ENCODE measurements around the gene ERG28. TPM values are rescaled to one million over a fixed set of nuclear protein-coding genes. Genes with fewer than 3 reads are reported as not detected.

ERG28 gene
- total and polyA plus RNA-seq, 2 of the 13 experiments (the other 11 are each of a cell fraction or from before 2014, with no cell fraction given): 27.3 to 32.3 TPM

DNA sequence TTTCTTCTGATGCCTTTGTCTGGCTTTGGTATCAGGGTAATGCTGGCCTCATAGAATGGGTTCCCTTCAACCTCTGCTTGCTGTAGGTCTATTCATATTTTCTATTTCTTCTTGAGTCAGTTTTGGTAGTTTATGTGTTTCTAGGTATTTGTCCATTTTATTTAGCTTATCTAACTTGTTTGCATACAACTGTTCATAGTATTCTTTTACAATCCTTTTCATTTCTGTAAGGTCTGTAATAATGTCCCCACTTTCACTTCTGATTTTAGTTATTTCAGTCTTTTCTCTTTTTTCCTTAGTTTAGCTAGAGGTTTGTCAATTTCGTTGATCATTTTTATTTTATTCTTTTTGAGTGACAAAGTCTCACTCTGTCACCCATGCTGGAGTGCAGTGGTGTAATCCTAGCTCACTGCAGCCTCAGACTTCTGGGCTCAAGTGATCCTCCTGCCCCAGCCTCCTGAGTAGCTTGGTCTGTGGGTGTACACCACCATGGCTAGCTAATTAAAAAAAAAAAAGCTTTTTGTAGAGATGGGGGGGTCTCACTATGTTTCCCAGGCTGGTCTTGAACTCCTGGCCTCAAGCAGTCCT lies 12.0 kb upstream of the ERG28 start (continued):
- no peak for TF ChIP-seq KIAA2018 (CRISPR knock-in tag; IDR thresholded peaks at IDR 0.05; ENCODE audit: borderline replicate concordance)

GRCh38 chr14:75667099-75667765 lies 6.6 kb upstream of the ERG28 start:
- peaks cover 8% of the 10 kb centered on the region for H3K4me1 ChIP-seq (ENCODE audit: insufficient read depth, low read length)
- H3K4me2 ChIP-seq (ENCODE audit: low read depth, low read length): no peak overlapping the region
- BruUV-seq (replicated peaks): no TSS peak
- intact Hi-C loops (cut with micrococcal nuclease; ENCODE audit: unreplicated experiment): no loop called here
- CTCF ChIA-PET (ENCODE audit: low intra/inter-chr PET ratio, low total read pairs): no interaction called here
- H3K79me2 ChIP-seq (ENCODE audit: insufficient read depth, low read length): peaks cover 6% of the 10 kb centered on the region
- H3K9ac ChIP-seq (ENCODE audit: insufficient read depth, low read depth, low read length): no peak overlapping the region
- in situ Hi-C loops (cut with HindIII; ENCODE audit: extremely low pct_ligation_motif_present, low pct_unique_long_range_greater_than_20kb): no loop called here
- peaks cover 2 to 23% of the 10 kb centered on the region in 2 experiments for H3K36me3 ChIP-seq (replicated peaks in 1 of 2; ENCODE audit: control insufficient read depth in 1 of 2, insufficient read depth in 2 of 2, low read length in 2 of 2)
- no peak for FAIRE-seq
- H3K9me3 ChIP-seq (ENCODE audit: low read length): no peaks in the 10 kb centered on the region
- no peak overlapping the region for H3K4me3 ChIP-seq (replicated peaks in 1 of 3; ENCODE audit: insufficient read depth in 1 of 3, low read depth in 2 of 3, low read length in 3 of 3)
- 92% methylated on average over 2 of the region's 2 CpGs for WGBS (ENCODE audit: low lambda C conversion rate)
- no peaks in the 10 kb centered on the region for H4K20me1 ChIP-seq (ENCODE audit: insufficient read depth, low read length)
- H3K27me3 ChIP-seq (ENCODE audit: control insufficient read depth in 1 of 2, insufficient read depth in 2 of 2, low read length in 2 of 2): no peaks in the 10 kb centered on the region
- no peak for DNase-seq (ENCODE audit: low spot score)
- H3K27ac ChIP-seq (ENCODE audit: extremely low read length, insufficient read depth, low read length): no peak overlapping the region
- ATAC-seq: no peak
- H2AFZ ChIP-seq (ENCODE audit: low read length): no peak overlapping the region
- POLR2A ChIA-PET: no interaction called here
- TF ChIP-seq ZNF709 (CRISPR knock-in tag; IDR thresholded peaks at IDR 0.05): no peak
- TF ChIP-seq POLR2G (IDR thresholded peaks at IDR 0.05; ENCODE audit: low read depth, low read length): no peak
- no peak for TF ChIP-seq ZNF432 (CRISPR knock-in tag; IDR thresholded peaks at IDR 0.05; ENCODE audit: borderline replicate concordance)
- TF ChIP-seq, protein P1, sequence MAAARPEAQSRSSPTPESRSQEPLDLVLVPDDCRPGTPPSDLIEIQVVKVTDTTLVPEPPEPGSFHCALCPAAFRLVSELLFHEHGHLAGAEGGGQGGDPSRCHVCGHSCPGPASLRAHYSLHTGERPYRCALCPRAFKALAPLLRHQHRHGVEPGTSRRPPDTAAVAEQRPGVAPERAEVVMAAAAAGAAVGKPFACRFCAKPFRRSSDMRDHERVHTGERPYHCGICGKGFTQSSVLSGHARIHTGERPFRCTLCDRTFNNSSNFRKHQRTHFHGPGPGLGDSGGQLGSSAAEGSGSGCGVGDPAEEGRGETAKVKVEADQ (CRISPR knock-in tag; IDR thresholded peaks at IDR 0.05; ENCODE audit: borderline replicate concordance): no peak
- no peak for TF ChIP-seq PITX1 (CRISPR knock-in tag; IDR thresholded peaks at IDR 0.05)
- no peak for TF ChIP-seq ZBTB42 (CRISPR knock-in tag; IDR thresholded peaks at IDR 0.05)
- no peak for TF ChIP-seq IKZF1 (IDR thresholded peaks at IDR 0.05)
- no peak for TF ChIP-seq ZNF207 (IDR thresholded peaks at IDR 0.05; ENCODE audit: borderline replicate concordance)
- TF ChIP-seq YEATS4 (CRISPR knock-in tag; IDR thresholded peaks at IDR 0.05; ENCODE audit: borderline replicate concordance): no peak
- TF ChIP-seq FOXA3 (CRISPR knock-in tag; IDR thresholded peaks at IDR 0.05): no peak
- no peak for TF ChIP-seq SMARCE1 (IDR thresholded peaks at IDR 0.05; ENCODE audit: borderline replicate concordance)

Data from HepG2 (cell line).